ENCODE data around the gene BBX.

- TF ChIP-seq EZH2 (IDR thresholded peaks at IDR 0.05) (no peak), POLR2AphosphoS5 (IDR thresholded peaks at IDR 0.05; ENCODE audit: borderline replicate concordance, low read depth, low read length) (no peak)
Measured at GRCh38 chr3:107772016-107772415, 249.3 kb downstream of the BBX start.
